ENCODE data around the gene NAALAD2.

Gene NAALAD2

GRCh38 chr11:90222459-90223247, 88.2 kb downstream of the NAALAD2 start, which contains the start of gene CHORDC1:
TSS of gene CHORDC1 (minus strand) at chr11:90223049. CDS start at chr11:90222954, 95 bp downstream.
- in situ Hi-C loops (cut with MboI; ENCODE audit: low pct_unique_long_range_greater_than_20kb, low sequenced_read_pairs, unreplicated experiment): no loop called here
- no peak for TF ChIP-seq CTCF (IDR thresholded peaks at IDR 0.05; ENCODE audit: extremely low read depth, insufficient read depth, missing control alignments)
- peak; percentile 90 for DNase-seq (ENCODE audit: low spot score)

- in situ Hi-C loops (cut with MboI; ENCODE audit: low pct_unique_long_range_greater_than_20kb, low sequenced_read_pairs, unreplicated experiment): no loop called here
- no peak for TF ChIP-seq CTCF (IDR thresholded peaks at IDR 0.05; ENCODE audit: extremely low read depth, insufficient read depth, missing control alignments)
- no peak for DNase-seq (ENCODE audit: low spot score)
These were observed 88.8 kb downstream of the NAALAD2 start for GRCh38 chr11:90223248-90223585.

GRCh38 chr11:90228056-90228455, 93.6 kb downstream of the NAALAD2 start:
- TF ChIP-seq CTCF (IDR thresholded peaks at IDR 0.05; ENCODE audit: extremely low read depth, insufficient read depth, missing control alignments): no peak
- DNase-seq (ENCODE audit: low spot score): no peak
- in situ Hi-C loops (cut with MboI; ENCODE audit: low pct_unique_long_range_greater_than_20kb, low sequenced_read_pairs, unreplicated experiment): no loop called here

GRCh38 chr11:90229791-90230190, 95.3 kb downstream of the NAALAD2 start:
- no peak for DNase-seq (ENCODE audit: low spot score)
- TF ChIP-seq CTCF (IDR thresholded peaks at IDR 0.05; ENCODE audit: extremely low read depth, insufficient read depth, missing control alignments): no peak
- in situ Hi-C loops (cut with MboI; ENCODE audit: low pct_unique_long_range_greater_than_20kb, low sequenced_read_pairs, unreplicated experiment): no loop called here

- in situ Hi-C loops (cut with MboI; ENCODE audit: low pct_unique_long_range_greater_than_20kb, low sequenced_read_pairs, unreplicated experiment): no loop called here
- no peak for DNase-seq (ENCODE audit: low spot score)
- no peak for TF ChIP-seq CTCF (IDR thresholded peaks at IDR 0.05; ENCODE audit: extremely low read depth, insufficient read depth, missing control alignments)
These were observed 100.5 kb downstream of the NAALAD2 start for GRCh38 chr11:90234977-90235376.

GRCh38 chr11:90235526-90235925, 101.1 kb downstream of the NAALAD2 start:
- no peak for DNase-seq (ENCODE audit: low spot score)
- in situ Hi-C loops (cut with MboI; ENCODE audit: low pct_unique_long_range_greater_than_20kb, low sequenced_read_pairs, unreplicated experiment): no loop called here
- TF ChIP-seq CTCF (IDR thresholded peaks at IDR 0.05; ENCODE audit: extremely low read depth, insufficient read depth, missing control alignments): no peak

Data from GM13977 (cell line).